H54 (cell line): ENCODE results near the gene SH3BP4.

ENCODE experiments used
- DNase-seq: peaks from one replicate; pipeline ENCODE4 v3.0.0; 2011; ENCODE audit warnings: low spot score, mixed read lengths; ENCODE audit not compliant: insufficient read length
- FAIRE-seq: peaks from 3 replicates; lab custom pipeline; 2011; peaks lifted over from hg19 to GRCh38; lab: Jason Lieb, UNC
- POLR2A ChIP-seq: IDR thresholded peaks from 2 replicates; pipeline ENCODE4 v1.6.1; 2011; ENCODE audit warnings: low read depth, mild to moderate bottlenecking, low read length

The SH3BP4 gene

DNA sequence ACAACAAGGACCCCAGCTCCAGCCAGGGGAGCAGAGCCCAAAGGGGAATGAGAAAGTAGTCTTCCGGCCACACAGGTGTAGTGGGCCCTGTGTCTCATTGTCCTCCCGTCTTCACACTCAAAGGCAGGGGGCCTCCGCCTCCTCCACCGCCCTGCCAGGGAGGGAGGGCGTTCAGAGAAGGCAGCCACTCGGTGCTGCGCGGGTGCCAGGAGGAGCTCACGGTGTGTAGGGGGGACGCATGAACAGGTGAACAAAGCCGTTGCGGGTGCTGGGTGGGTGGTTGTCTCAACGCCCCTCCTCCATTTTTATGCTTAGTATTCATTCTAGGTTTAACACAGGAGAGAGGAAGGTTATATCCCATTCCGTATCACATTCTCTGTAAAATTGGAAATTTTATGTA lies 36.7 kb downstream of the SH3BP4 start:
- TF ChIP-seq POLR2A = no peak
- no peak for DNase-seq
- FAIRE-seq = no peak

DNA sequence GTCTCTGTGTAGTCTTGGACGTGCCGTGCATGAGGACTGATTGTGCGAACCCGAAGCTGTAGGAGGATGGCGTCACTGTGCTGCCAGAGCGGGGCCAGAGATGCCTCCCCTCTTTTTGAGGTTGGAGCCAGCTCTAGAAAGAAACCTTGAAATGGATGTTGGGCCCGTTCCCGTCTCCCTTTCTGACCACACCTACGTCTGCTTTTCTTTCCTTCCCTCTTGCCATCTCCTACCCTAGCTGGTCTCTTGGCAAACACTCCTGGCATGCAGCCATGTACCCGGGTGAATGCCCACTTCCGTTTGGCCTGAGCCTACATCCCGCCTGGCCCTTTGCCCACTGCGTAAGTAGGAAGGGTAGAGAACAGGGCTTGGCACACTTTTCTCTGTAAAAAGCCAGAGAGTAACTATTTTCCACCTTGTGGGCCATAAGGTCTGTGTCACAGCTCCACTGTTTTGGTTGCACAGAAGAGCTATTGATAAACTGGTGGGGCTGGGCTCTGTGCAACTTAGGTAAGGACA lies 37.4 kb downstream of the SH3BP4 start:
- FAIRE-seq (no peak), DNase-seq (no peak)
- TF ChIP-seq POLR2A = no peak

DNA sequence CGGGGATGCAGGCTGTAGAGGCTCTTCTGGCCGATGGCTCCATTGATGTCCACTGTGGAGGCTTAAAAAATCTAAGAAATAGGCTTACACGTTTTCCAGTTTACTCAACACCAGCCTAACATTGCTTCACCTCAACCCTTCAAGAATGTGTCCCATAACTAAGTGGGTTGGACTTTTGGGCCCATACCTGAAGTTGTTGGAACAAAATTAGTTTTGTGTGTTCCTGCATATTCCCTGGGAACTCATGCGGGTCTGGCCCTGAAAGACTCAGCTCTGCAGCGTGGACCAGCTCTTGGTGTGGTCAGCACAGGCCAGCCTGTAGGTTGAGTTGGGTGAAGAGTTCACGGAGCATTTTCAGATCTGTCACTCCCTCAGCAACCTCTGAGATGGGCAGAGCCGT lies 38.5 kb downstream of the SH3BP4 start:
- DNase-seq (no peak), FAIRE-seq (no peak)
- TF ChIP-seq POLR2A = no peak

DNA sequence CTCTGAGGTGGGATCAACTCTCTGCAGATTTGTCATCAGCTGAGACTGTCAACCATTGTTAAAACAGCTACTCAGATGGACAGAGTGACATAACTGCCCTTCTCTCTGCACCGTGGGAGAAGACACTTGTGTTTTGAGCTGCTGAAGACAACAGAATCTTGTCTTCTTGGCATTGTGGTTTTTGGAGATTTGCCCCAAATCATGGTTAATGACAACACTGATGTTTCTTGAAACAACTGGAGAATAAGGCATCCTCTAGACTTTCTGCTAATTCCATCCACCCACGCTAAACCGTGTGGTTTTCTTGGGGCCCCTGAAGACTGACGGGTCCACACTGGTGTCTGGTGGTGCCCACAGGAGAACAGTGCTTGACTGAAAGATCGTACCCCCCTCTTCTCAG lies 39.5 kb downstream of the SH3BP4 start:
- no peak for FAIRE-seq
- TF ChIP-seq POLR2A = no peak
- DNase-seq = no peak

DNA sequence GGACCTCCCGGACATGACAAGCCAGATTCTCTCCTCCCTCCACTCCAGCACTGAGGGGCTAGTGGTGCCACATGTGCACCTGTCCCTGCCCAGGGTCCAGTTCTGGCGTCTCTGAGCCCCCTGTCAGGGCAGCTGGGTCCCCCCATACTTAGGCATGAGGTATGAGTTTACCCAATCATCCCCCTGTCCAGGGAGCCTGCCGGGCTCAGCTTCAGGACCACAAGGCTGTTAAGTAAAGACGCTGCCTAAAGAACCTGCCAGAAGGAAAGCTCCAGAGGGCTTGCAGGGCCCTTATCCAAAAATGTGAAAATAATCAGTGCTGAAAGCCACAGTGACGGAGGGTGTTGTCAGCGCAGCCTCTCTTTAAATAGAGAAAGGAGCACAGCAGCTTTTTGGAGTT lies 40.0 kb downstream of the SH3BP4 start:
- DNase-seq (no peak), FAIRE-seq (no peak)
- TF ChIP-seq POLR2A = no peak

DNA sequence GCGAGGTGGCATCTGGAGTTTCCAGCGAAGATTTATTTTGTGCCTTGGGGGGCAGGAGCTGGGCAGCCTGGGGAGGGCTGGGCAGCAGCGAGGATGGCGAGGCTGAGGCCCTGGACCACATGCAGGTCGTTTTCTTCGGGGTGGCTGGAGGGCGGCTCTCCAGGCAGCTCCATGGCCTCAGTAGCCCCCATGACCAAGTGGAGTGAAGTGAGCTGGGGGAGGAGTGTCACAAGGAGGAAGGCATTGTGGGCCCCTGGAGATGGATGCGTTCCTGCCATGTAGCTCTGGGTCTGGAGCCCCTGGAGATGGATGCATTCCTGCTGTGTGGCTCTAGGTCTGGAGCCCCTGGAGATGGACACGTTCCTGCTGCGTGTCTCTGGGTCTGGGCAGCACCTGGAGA lies 40.4 kb downstream of the SH3BP4 start:
- no peak for TF ChIP-seq POLR2A
- FAIRE-seq = no peak

DNA sequence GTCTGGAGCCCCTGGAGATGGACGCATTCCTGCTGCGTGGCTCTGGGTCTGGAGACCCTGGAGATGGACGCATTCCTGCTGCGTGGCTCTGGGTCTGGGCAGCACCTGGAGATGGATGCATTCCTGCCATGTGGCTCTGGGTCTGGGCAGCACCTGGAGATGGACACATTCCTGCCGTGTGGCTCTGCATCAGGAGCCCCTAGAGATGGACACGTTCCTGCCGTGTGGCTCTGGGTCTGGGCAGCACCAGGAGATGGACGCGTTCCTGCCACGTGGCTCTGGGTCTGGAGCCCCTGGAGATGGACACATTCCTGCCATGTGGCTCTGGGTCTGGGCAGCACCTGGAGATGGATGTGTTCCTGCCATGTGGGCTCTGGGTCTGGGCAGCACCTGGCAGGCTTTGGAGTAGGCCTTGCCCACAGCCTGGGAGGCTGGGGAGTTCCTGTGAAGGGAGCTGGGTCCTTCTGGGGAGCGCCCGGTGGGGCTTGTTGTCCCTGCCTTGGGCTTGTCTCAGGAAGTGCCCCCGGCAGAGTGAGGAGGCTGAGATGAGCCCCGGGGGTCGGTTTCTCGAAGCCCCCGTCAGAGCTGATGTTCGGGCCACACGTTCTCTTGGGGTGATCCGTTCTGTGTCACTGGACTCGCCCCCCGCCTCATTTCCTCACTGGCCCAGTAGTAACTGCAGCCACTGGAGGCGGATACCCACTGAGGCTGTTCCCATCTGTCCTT lies 41.0 kb downstream of the SH3BP4 start:
- FAIRE-seq (no peak), DNase-seq (no peak)
- TF ChIP-seq POLR2A = no peak

More for the DNA sequence above, 40.4 kb downstream of the SH3BP4 start:
- no peak for DNase-seq

DNA sequence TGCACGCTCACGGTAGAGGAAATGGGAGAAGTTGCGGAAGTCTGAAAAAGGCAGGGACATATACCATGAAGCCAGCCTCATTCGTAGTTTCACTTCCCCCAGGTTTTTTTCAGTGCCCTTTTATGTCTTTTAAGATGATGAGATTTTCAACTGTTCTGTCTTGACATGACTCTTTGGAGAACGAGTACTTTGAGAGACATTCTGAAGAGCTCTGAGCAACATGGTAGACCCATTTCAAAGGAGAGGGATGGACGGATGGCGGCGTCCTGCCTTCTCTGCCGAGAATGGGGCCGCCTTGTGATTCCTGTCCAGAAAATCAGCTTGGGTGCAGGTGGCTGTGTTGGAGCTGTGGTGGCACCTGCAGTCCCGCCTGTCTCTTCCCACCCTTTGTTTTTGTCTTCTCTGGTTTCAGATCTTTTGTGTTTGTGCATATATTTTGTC lies 41.7 kb downstream of the SH3BP4 start:
- FAIRE-seq (no peak), DNase-seq (no peak)
- no peak for TF ChIP-seq POLR2A

DNA sequence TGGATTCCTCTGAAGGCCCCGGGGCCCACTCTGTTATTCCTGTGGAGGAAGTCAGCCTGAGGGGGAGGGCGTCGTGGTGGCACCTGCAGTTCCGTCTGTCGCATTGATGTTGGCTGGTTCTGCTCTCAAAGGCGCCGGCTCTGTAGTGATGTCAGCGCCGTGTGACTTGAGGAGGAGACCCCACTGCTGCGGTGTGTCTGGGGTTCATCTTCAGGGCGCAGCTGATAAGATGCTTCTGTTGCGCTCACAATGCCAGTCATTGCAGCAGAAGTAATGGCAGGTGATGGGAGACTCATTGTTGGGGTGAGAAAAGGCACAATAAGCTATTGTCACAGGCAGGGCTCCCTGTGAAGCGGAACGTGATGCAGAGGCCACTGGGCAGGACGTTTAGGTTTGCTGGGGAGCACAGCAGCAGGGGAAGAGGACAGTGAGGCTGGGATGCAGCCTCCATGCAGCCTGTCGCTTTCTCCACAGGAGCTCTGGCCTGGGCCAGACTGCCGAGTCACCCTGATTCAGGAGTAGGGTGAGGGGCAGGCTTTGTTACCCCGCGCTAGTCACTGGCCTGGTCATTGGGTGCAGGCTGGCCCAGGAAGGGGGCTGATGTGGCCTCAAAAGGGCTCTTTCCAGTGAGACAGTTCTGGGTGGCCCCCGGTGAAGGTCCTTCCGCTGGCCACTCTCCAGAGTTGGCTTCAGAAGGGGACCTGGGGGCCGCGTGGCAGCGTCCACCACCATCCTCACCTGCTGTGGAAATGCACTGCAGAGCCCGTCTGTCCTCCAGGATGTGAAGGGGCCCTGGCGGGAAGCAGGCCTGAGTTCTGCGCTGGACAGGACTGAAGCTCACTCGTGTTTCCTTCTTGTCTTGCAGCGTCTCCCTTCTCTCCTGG lies 42.9 kb downstream of the SH3BP4 start:
- FAIRE-seq (no peak), DNase-seq (no peak)
- TF ChIP-seq POLR2A = no peak

DNA sequence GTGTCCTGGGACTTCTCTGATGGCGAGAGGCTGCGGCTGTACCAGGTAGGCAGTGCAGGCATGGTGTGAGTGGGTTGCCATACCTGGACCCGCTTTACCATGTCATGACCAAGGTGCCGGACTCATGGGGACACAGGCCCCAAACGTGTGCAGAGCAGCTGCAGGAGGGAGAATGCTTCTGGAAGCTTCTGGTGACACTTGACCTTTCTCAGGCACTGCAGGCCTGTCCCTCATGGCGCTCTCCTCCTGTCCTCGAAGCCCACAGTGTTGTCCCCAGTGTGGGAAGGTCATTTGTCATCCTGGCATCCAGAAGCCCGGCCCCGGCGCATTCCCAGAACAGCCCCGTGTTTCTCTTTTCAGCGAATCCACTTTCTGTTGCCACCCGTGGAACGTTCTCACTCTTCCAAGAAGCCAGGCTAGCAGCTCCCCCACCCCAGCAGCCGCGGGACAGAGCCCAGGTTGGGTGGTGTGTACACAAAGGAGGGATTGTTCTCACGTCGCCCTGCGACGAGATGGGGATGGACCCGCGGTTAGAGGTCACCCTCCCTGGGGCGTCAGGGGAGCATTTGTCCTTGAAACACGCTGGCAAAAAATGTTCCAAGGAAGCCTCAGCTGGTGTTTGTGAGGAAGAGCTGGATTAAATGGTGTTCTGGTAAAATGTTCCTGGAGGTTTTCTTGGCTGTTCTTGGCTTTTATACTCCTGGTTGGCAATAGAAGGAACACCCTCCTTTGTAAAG lies 43.7 kb downstream of the SH3BP4 start:
- DNase-seq = no peak
- TF ChIP-seq POLR2A = no peak
- no peak for FAIRE-seq

DNA sequence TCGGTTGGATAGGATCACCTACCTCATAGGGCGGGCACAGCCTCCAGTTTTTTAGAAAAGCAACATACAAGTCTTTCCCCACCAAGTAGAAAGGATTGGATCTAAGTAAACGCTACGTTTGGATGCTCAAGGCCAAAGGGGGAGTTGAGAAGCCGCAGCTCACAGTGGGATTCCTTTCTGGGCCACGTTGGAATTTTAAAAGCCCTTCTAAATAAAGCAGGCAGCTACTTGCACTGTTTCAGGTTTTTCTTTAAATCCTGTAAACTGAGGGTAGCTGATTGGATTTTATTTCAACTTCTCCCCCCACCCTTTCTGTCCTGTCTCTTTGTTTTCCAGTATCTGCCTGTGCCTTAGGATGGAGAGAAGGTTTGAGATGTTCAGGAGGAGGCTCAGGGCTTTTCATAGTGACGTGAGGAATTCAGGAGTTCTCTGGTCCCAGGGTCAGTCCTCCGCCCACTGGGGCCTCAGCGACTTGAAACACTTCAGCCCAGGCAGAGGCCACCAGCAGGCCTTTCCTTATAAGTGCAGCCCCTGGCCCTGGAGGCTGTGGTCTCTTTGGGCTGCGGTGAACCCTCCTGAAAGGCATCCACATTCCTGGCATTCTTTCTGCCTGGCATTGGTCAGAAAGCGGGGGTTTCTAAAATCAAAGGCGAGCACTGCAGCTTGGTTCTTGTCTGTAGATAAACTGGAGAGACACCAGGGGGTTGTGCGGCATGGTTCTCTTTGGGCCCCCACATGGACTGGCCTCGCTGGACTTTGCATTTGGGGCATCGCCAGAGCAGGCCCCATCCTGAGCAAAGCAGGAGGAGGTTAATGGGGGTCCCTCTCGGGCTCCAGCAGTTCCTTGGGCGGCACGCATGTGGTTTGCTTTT lies 44.5 kb downstream of the SH3BP4 start:
- TF ChIP-seq POLR2A = no peak
- FAIRE-seq (no peak), DNase-seq (peak; percentile 78)

DNA sequence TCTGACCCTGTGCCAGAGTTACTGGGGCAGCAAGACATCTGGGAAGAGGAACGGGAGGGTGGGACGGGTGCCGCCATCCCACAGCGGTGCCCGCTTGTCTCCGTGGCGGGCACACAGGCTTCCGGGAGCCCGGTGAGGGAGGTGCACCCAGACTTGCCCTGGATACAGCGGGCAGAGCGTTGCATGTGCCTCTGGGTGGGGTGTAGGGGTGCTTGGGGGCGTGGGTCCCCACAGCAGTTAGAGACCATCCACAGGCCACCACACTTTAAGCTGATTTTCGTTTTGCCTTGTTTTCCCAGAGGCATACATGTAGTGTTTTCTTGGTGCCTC lies 45.1 kb downstream of the SH3BP4 start:
- TF ChIP-seq POLR2A = no peak
- DNase-seq (no peak), FAIRE-seq (no peak)

DNA sequence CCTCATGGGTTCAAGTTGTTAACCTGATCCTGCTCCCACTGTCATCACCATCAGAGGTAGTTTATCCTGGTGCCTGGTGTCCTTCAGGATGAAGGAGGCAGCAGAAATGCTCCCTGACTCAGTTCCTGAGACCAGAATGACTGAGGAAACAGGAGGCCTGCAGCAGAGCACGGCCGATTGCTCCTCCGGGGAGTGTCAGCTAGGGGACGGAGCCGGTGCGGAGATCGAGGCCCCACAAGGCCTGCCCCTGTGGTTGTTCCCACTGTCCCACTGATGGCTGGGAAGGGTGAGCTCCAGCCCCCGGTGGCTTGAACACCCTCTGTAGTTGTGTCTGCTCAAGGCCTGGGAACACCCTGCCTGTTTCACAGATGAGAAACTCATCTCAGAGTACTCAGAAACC lies 45.6 kb downstream of the SH3BP4 start:
- FAIRE-seq (no peak), DNase-seq (no peak)
- no peak for TF ChIP-seq POLR2A
